WTC11 (cell line): ENCODE data around the gene CD320. TPM values are rescaled to one million over a fixed set of nuclear protein-coding genes. Genes with fewer than 3 reads are reported as not detected.

Experiments used
- ATAC-seq: fragments of 200-7000 bp; cut with Tn5 transposase; 2 replicates; pipeline ENCODE4 v1.10.0; 2021; ENCODE audit warnings: mild to moderate bottlenecking, moderate library complexity
- CTCF ChIA-PET: fragments of 300-600 bp; sonication (Branson Sonifier 250); formaldehyde crosslinking; loops from one replicate; lab custom pipeline; 2021; ENCODE audit warnings: antibody characterized with exemption; lab: Charles Lee
- POLR2A ChIA-PET: fragments of 350-600 bp; sonication (Branson Sonifier 250); formaldehyde crosslinking; loops from one replicate; lab custom pipeline; 2021; ENCODE audit warnings: antibody characterized with exemption; lab: Charles Lee
- DNase-seq: peaks from one replicate; pipeline ENCODE4 v3.0.0; 2021; ENCODE audit warnings: low spot score
- H3K27ac Mint-ChIP-seq: 2 replicates; pipeline ENCODE4 v1.8.0; 2021; ENCODE audit warnings: mixed read lengths
- H3K27me3 Mint-ChIP-seq: 2 replicates; pipeline ENCODE4 v1.8.0; 2021; ENCODE audit warnings: low read depth, mild to moderate bottlenecking, moderate library complexity, mixed read lengths
- H3K36me3 Mint-ChIP-seq: 2 replicates; pipeline ENCODE4 v1.8.0; 2021; ENCODE audit warnings: mixed read lengths
- H3K4me1 Mint-ChIP-seq: 2 replicates; pipeline ENCODE4 v1.8.0; 2022; ENCODE audit warnings: mixed read lengths
- H3K4me3 Mint-ChIP-seq: 2 replicates; pipeline ENCODE4 v1.8.0; 2021; ENCODE audit warnings: mild to moderate bottlenecking, moderate library complexity, mixed read lengths
- H3K9me3 Mint-ChIP-seq: 2 replicates; pipeline ENCODE4 v1.8.0; 2021; ENCODE audit warnings: mixed read lengths
- EMX1 ChIP-seq: fragments of 250-450 bp; sonication (Bioruptor Pico); IDR thresholded peaks from 2 replicates; pipeline ENCODE4 v1.8.0; 2021; ENCODE audit warnings: mild to moderate bottlenecking
- FOXK1 ChIP-seq: sonication (generic); formaldehyde crosslinking; IDR thresholded peaks from 2 replicates; pipeline ENCODE4 v1.8.0; 2022; ENCODE audit warnings: mild to moderate bottlenecking, moderate library complexity, missing genetic modification reagents
- JUN ChIP-seq: sonication (generic); formaldehyde crosslinking; IDR thresholded peaks from 2 replicates; pipeline ENCODE4 v1.8.0; 2023; ENCODE audit warnings: mild to moderate bottlenecking, missing genetic modification reagents
- MYBL2 ChIP-seq: sonication (generic); formaldehyde crosslinking; IDR thresholded peaks from 2 replicates; pipeline ENCODE4 v1.8.1; 2023; ENCODE audit warnings: mild to moderate bottlenecking, moderate library complexity, missing genetic modification reagents
- ZNF671 ChIP-seq: fragments of 250-450 bp; sonication (Bioruptor Pico); IDR thresholded peaks from 2 replicates; pipeline ENCODE4 v1.8.0; 2021; ENCODE audit warnings: mild to moderate bottlenecking
- total RNA-seq: library from RNA; stranded (reverse); gene quantifications from 3 replicates; pipeline ENCODE4 v1.2.3, GENCODE V29; 2021
- TF ChIP-seq, protein P1 (sequence below): sonication (generic); formaldehyde crosslinking; IDR thresholded peaks from 2 replicates; pipeline ENCODE4 v1.8.0; 2022; ENCODE audit warnings: mild to moderate bottlenecking, missing genetic modification reagents
- TF ChIP-seq, protein P2 (sequence below): fragments of 250-450 bp; sonication (Bioruptor Pico); IDR thresholded peaks from 2 replicates; pipeline ENCODE4 v1.9.0; 2021; ENCODE audit warnings: mild to moderate bottlenecking
- TF ChIP-seq, protein P3 (sequence below): sonication (generic); formaldehyde crosslinking; IDR thresholded peaks from 2 replicates; pipeline ENCODE4 v1.8.1; 2023; ENCODE audit warnings: mild to moderate bottlenecking, moderate library complexity, missing genetic modification reagents
- TF ChIP-seq, protein P4 (sequence below): sonication (generic); formaldehyde crosslinking; IDR thresholded peaks from 2 replicates; pipeline ENCODE4 v1.8.0; 2023; ENCODE audit warnings: missing genetic modification reagents, mild to moderate bottlenecking, borderline replicate concordance

CD320 gene
- total RNA-seq, 1 experiment from 2014 or later, result 107 TPM

DNA sequence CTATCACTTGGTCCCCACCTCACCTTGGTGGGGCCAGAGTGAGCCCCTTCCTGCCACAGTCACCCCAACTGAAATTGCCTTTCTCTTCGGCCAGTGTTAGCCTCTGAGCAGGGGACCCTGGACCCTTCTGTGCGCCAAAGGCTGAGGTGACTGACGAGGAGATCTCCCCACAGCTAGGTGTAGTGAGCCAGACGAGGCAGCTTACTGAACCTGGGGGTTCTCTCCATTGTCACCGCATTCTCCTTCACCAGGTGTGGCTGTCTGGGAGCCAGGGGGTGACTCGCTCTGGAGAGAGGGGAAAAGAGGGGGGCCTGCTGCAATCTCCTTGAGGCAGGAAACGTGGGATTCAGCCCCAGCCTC, 14.5 kb upstream of the CD320 start:
- peaks cover 11% of the 10 kb centered on the region for H3K27me3 Mint-ChIP-seq
- H3K4me3 Mint-ChIP-seq, result peak overlapping the region; percentile 97
- H3K9me3 Mint-ChIP-seq, result no peaks in the 10 kb centered on the region
- peaks cover 24% of the 10 kb centered on the region for H3K4me1 Mint-ChIP-seq
- POLR2A ChIA-PET, result no interaction called here
- CTCF ChIA-PET, result no interaction called here
- no peak overlapping the region for H3K27ac Mint-ChIP-seq
- ATAC-seq (no peak), DNase-seq (no peak)
- TF ChIP-seq MYBL2 (CRISPR knock-in tag) (no peak), FOXK1 (CRISPR knock-in tag) (no peak), EMX1 (CRISPR knock-in tag) (no peak), ZNF671 (CRISPR knock-in tag) (peak; percentile 68; the same call in 1 of the 2 replicates)
- TF ChIP-seq, protein P1, sequence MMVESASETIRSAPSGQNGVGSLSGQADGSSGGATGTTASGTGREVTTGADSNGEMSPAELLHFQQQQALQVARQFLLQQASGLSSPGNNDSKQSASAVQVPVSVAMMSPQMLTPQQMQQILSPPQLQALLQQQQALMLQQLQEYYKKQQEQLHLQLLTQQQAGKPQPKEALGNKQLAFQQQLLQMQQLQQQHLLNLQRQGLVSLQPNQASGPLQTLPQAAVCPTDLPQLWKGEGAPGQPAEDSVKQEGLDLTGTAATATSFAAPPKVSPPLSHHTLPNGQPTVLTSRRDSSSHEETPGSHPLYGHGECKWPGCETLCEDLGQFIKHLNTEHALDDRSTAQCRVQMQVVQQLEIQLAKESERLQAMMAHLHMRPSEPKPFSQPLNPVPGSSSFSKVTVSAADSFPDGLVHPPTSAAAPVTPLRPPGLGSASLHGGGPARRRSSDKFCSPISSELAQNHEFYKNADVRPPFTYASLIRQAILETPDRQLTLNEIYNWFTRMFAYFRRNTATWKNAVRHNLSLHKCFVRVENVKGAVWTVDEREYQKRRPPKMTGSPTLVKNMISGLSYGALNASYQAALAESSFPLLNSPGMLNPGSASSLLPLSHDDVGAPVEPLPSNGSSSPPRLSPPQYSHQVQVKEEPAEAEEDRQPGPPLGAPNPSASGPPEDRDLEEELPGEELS (CRISPR knock-in tag), result no peak
- TF ChIP-seq, protein P2, sequence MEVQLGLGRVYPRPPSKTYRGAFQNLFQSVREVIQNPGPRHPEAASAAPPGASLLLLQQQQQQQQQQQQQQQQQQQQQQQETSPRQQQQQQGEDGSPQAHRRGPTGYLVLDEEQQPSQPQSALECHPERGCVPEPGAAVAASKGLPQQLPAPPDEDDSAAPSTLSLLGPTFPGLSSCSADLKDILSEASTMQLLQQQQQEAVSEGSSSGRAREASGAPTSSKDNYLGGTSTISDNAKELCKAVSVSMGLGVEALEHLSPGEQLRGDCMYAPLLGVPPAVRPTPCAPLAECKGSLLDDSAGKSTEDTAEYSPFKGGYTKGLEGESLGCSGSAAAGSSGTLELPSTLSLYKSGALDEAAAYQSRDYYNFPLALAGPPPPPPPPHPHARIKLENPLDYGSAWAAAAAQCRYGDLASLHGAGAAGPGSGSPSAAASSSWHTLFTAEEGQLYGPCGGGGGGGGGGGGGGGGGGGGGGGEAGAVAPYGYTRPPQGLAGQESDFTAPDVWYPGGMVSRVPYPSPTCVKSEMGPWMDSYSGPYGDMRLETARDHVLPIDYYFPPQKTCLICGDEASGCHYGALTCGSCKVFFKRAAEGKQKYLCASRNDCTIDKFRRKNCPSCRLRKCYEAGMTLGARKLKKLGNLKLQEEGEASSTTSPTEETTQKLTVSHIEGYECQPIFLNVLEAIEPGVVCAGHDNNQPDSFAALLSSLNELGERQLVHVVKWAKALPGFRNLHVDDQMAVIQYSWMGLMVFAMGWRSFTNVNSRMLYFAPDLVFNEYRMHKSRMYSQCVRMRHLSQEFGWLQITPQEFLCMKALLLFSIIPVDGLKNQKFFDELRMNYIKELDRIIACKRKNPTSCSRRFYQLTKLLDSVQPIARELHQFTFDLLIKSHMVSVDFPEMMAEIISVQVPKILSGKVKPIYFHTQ (CRISPR knock-in tag), result 0 out of 2 replicates have a peak, but pooled peaks have one; percentile 42
- TF ChIP-seq, all 79 proteins: peak for 2
- H3K36me3 Mint-ChIP-seq, result peaks cover 20% of the 10 kb centered on the region

DNA sequence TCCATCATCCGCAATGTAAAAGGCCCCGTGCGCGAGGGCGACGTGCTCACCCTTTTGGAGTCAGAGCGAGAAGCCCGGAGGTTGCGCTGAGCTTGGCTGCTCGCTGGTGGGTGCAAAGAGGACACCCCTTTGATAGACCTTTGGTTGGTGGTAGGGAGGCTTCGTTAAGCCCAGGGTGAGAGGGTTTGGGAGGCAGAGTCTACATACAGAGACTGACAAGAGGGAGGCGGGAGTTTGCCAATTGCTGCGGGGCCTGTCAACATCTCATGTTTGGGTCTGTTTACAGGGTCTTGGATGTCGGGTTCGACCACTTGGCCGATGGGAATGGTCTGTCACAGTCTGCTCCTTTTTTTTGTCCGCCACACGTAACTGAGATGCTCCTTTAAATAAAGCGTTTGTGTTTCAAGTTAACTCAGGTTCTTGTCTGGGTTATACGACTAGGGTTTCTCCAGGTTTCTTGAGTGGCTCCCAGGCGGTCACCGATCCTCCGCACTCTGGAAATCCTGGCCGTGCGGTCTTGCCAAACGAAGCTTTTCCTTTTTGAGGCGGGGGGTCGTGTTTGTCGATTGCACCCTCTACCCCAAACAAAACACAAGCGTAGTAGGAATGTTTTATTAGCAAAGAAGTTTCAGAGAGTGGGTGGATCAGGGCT, 14.0 kb upstream of the CD320 start:
- no peak for DNase-seq
- Mint-ChIP-seq H3K36me3 (peaks cover 20% of the 10 kb centered on the region), H3K27me3 (peaks cover 6% of the 10 kb centered on the region), H3K9me3 (no peaks in the 10 kb centered on the region), H3K4me1 (peaks cover 28% of the 10 kb centered on the region), H3K4me3 (peak overlapping the region; percentile 97), H3K27ac (peak overlapping the region; percentile 97)
- ATAC-seq, result no peak
- TF ChIP-seq, protein P2 (CRISPR knock-in tag), result no peak
- peak; percentile 47; the same call in 1 of the 2 replicates for TF ChIP-seq JUN
- TF ChIP-seq, protein P3, sequence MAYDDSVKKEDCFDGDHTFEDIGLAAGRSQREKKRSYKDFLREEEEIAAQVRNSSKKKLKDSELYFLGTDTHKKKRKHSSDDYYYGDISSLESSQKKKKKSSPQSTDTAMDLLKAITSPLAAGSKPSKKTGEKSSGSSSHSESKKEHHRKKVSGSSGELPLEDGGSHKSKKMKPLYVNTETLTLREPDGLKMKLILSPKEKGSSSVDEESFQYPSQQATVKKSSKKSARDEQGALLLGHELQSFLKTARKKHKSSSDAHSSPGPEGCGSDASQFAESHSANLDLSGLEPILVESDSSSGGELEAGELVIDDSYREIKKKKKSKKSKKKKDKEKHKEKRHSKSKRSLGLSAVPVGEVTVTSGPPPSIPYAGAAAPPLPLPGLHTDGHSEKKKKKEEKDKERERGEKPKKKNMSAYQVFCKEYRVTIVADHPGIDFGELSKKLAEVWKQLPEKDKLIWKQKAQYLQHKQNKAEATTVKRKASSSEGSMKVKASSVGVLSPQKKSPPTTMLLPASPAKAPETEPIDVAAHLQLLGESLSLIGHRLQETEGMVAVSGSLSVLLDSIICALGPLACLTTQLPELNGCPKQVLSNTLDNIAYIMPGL, result no peak
- TF ChIP-seq, protein P4, sequence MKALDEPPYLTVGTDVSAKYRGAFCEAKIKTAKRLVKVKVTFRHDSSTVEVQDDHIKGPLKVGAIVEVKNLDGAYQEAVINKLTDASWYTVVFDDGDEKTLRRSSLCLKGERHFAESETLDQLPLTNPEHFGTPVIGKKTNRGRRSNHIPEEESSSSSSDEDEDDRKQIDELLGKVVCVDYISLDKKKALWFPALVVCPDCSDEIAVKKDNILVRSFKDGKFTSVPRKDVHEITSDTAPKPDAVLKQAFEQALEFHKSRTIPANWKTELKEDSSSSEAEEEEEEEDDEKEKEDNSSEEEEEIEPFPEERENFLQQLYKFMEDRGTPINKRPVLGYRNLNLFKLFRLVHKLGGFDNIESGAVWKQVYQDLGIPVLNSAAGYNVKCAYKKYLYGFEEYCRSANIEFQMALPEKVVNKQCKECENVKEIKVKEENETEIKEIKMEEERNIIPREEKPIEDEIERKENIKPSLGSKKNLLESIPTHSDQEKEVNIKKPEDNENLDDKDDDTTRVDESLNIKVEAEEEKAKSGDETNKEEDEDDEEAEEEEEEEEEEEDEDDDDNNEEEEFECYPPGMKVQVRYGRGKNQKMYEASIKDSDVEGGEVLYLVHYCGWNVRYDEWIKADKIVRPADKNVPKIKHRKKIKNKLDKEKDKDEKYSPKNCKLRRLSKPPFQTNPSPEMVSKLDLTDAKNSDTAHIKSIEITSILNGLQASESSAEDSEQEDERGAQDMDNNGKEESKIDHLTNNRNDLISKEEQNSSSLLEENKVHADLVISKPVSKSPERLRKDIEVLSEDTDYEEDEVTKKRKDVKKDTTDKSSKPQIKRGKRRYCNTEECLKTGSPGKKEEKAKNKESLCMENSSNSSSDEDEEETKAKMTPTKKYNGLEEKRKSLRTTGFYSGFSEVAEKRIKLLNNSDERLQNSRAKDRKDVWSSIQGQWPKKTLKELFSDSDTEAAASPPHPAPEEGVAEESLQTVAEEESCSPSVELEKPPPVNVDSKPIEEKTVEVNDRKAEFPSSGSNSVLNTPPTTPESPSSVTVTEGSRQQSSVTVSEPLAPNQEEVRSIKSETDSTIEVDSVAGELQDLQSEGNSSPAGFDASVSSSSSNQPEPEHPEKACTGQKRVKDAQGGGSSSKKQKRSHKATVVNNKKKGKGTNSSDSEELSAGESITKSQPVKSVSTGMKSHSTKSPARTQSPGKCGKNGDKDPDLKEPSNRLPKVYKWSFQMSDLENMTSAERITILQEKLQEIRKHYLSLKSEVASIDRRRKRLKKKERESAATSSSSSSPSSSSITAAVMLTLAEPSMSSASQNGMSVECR (CRISPR knock-in tag), result 0 out of 2 replicates have a peak, but pooled peaks have one; percentile 9
- POLR2A ChIA-PET, result interaction anchor here (0.6 to 1.0 kb wide), 2 partner anchors 10 to 15 kb away, joined by 3 read pairs; no protein-coding TSS in a partner anchor
- CTCF ChIA-PET, result interaction anchor here (0.6 kb wide), 1 partner anchor 9 kb away, joined by 4 read pairs; no protein-coding TSS in a partner anchor
